Measurements from ENCODE around the gene TRHDE.

DNA sequence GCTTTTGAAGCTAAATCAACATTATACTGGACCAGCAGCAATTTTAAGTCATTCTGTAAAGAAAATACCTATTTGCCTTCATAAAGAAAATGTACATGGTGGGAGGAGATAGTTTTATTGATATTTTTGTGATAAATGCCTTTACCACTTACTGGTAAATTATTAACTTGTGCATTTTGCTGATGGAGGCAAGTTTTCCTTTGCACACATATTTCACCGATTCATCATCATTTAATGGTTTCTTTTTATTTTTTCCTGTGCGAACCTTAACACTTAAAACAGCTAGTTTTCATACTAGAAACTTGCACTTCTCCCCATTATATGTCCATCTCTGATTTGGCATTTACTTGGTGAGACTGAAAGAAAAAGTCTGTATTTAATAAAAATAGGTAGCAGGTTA lies 239.3 kb downstream of the TRHDE start:
- TF ChIP-seq GATA2 (IDR thresholded peaks at IDR 0.05; ENCODE audit: low read depth, low read length): no peak
- no peak for TF ChIP-seq GATA3 (IDR thresholded peaks at IDR 0.05; ENCODE audit: low read depth, low read length)
